Glutamatergic neuron (in vitro differentiated cells): ENCODE results near the gene SSH3. TPM values are rescaled to one million over a fixed set of nuclear protein-coding genes. Genes with fewer than 3 reads are reported as not detected.
A peak's percentile ranks its signal among the peaks of the same experiment; 100 is the strongest.

ENCODE experiments used
- DNase-seq: peaks from one replicate; pipeline ENCODE4 v3.0.0; 2022
- H3K27ac Mint-ChIP-seq: one replicate; pipeline ENCODE4 v1.8.0; 2020; ENCODE audit warnings: mild to moderate bottlenecking, mixed read lengths, inconsistent platforms; ENCODE audit not compliant: unreplicated experiment
- H3K27me3 Mint-ChIP-seq: one replicate; pipeline ENCODE4 v1.8.0; 2020; ENCODE audit warnings: mild to moderate bottlenecking, moderate library complexity, mixed read lengths, inconsistent platforms; ENCODE audit not compliant: unreplicated experiment
- H3K36me3 Mint-ChIP-seq: one replicate; pipeline ENCODE4 v1.8.0; 2020; ENCODE audit warnings: mild to moderate bottlenecking, mixed read lengths, inconsistent platforms; ENCODE audit not compliant: unreplicated experiment
- H3K4me1 Mint-ChIP-seq: one replicate; pipeline ENCODE4 v1.8.0; 2020; ENCODE audit warnings: mild to moderate bottlenecking, low read depth, mixed read lengths, inconsistent platforms; ENCODE audit not compliant: unreplicated experiment
- H3K4me3 Mint-ChIP-seq: one replicate; pipeline ENCODE4 v1.8.0; 2020; ENCODE audit warnings: mild to moderate bottlenecking, mixed read lengths, inconsistent platforms; ENCODE audit not compliant: unreplicated experiment
- H3K9me3 Mint-ChIP-seq: one replicate; pipeline ENCODE4 v1.8.0; 2020; ENCODE audit warnings: mild to moderate bottlenecking, moderate library complexity, mixed read lengths, inconsistent platforms; ENCODE audit not compliant: unreplicated experiment
- CTCF ChIP-seq: fragments of 200-600 bp; sonication (generic); IDR thresholded peaks from one replicate; pipeline ENCODE4 v1.5.0; 2021; ENCODE audit not compliant: partially characterized antibody, unreplicated experiment
- total RNA-seq: library from RNA; stranded (reverse); fragmentation: NEBNext Ultra II Directional; extraction: Animal tissue kit (Norgen Biotek cat#: 25700); gene quantifications from one replicate; pipeline ENCODE4 v1.2.1, GENCODE V29; 2021; ENCODE audit not compliant: unreplicated experiment

SSH3 gene
- total RNA-seq, 1 donor from 2014 or later: 8.3 TPM

GRCh38 chr11:67337257-67337656, 33.9 kb downstream of the SSH3 start:
- no peaks in the 10 kb centered on the region for H3K27me3 Mint-ChIP-seq
- no peak overlapping the region for H3K4me3 Mint-ChIP-seq
- no peak for DNase-seq

DNA sequence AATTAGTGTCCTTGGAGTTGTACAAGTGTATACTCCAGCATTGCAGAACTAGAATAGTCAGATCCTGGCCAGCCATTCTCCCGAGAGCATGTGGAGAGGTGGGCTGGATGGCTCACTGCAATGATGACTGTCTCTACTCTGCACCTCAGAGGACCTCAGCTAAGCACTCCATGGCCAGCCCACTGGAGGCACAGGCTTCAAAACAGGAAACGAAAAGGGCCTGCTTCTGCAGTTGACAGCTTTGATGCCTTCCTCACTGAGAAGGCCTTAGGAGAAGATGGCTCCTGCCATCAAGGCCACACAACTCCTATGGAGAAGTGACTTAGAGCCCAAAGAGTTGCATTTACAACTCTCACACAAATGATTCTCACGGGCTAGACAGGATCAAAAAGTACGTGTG, 40.9 kb downstream of the SSH3 start:
- TF ChIP-seq CTCF: no peak
- Mint-ChIP-seq H3K36me3 (no peaks in the 10 kb centered on the region), H3K27ac (no peak overlapping the region), H3K4me1 (peaks cover 12% of the 10 kb centered on the region), H3K27me3 (peaks cover 1% of the 10 kb centered on the region), H3K9me3 (peaks cover 1% of the 10 kb centered on the region), H3K4me3 (no peak overlapping the region)
- no peak for DNase-seq

More at GRCh38 chr11:67337257-67337656, 33.9 kb downstream of the SSH3 start:
- Mint-ChIP-seq H3K36me3 (peaks cover 5% of the 10 kb centered on the region), H3K4me1 (no peaks in the 10 kb centered on the region), H3K9me3 (no peaks in the 10 kb centered on the region), H3K27ac (no peak overlapping the region)
- TF ChIP-seq CTCF: no peak

- Mint-ChIP-seq H3K4me3 (no peak overlapping the region), H3K27ac (no peak overlapping the region), H3K9me3 (peaks cover 1% of the 10 kb centered on the region), H3K27me3 (peaks cover 5% of the 10 kb centered on the region), H3K36me3 (no peaks in the 10 kb centered on the region), H3K4me1 (peaks cover 18% of the 10 kb centered on the region)
- no peak for DNase-seq
- no peak for TF ChIP-seq CTCF
Measured at GRCh38 chr11:67345247-67345919, 42.1 kb downstream of the SSH3 start.

GRCh38 chr11:67345920-67346819, 42.8 kb downstream of the SSH3 start:
- Mint-ChIP-seq H3K4me3 (no peak overlapping the region), H3K9me3 (peaks cover 1% of the 10 kb centered on the region), H3K36me3 (no peaks in the 10 kb centered on the region), H3K4me1 (peaks cover 18% of the 10 kb centered on the region), H3K27ac (no peak overlapping the region), H3K27me3 (peaks cover 5% of the 10 kb centered on the region)
- no peak for DNase-seq
- TF ChIP-seq CTCF: peak; percentile 43
